Measurements from ENCODE around the gene CD151.

CD151 gene

GRCh38 chr11:829847-830294, 2.9 kb upstream of the CD151 start:
- DNase-seq, result no peak

- peak; percentile 80 for DNase-seq
These were observed 2.2 kb upstream of the CD151 start for GRCh38 chr11:830295-831117.

DNA sequence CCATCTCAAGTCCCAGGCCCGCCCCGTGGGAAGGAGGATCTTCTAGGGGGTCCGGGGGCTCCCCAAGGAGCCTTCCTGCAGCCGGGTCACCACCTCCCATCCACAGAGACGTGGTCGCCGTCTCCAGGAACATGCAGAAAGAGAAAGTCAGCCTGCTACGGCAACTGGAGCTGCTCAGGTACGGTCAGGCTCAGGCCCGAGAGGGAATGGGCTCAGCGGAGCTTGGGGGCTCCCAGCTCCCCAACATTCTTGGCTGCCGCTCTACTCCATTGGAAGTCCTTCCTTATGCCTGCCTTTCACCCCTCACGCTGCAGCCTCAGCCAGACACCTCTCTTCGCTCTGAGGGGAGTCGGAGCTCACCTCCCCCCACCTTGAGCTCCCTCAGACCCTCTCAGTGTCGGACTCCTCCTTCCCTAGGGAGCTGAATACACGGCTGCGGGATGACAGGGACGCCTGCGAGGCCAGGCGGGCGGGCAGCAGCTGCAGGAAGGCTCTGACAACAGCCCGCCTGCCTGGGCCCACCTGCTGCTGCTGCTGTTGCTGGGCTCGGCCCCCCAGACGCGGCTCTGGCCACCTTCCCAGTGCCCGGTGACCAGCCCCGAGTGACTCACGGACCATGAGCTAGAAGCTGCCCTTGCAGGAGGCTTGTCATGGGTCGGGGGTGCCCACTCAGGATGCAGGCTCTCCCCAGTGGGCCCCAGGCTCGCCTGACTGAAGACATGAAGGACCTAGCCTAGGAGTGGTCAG, 1.5 kb upstream of the CD151 start:
- DNase-seq, result peak; percentile 56

DNA sequence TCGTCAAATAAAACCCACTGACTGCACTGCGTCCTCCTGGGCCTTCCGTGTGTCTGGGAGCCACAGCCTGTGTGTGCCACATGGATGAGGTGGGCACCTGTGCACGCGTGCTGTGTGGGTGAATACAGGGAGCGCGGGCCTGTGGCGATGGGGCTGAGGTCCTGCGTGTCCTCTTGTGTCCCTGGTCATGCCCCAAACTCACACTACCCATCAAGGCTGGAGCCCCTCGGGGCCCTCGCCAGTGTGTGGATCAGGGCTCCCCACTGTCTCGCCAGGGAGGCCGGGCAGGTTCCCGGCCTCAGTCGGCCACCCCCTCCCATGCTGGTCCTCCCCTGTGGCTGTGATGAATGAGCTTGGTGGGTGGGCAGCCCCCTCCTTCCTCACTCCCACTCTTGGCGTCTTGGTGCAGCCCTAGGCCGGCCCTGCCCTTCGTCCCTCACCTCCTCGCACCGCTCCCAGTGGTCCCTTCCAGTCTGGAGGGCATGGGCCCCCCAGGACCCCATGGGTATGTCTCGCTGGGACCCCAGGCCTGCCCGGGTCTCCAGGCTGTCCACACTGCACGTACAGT, 707 bp upstream of the CD151 start:
- no peak for DNase-seq

DNA sequence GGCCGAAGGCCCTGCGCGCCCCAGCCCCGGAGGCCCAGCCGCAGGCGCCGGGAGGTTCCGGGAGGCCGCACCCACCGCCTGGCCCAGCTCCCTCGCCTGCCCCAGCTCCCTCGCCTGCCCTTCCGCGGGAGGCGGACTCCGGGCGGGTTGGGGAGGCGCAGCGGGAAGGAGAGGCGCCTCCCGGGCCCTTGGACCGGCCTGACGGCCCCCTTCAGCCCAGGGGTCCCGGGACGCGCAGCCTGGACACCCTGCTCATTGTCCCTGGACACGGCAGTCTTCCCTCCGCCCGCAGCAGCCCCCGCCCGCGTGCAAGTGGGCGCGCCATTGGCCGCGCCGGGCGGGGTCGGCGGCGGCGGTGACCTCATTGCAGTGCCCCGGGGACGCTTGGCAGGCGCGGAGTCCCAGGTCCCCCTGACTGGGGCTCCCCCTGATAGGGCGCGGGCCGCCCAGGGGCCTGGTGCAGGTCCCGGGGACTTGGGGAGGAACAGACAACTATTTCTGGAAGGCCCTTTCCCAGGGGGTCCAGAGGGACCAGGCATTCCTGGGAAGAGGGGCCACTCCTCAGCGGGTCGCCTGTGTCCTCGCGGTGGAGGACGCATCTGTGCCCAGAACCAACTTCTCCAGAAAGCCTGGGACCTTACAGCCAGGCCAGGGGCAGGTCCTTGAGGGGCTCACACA, 501 bp downstream of the CD151 start:
- DNase-seq, result peak; percentile 21

- no peak for DNase-seq
These were observed 1.1 kb downstream of the CD151 start for GRCh38 chr11:833849-834311.

GRCh38 chr11:834371-835316, 1.9 kb downstream of the CD151 start:
- DNase-seq, result no peak

DNA sequence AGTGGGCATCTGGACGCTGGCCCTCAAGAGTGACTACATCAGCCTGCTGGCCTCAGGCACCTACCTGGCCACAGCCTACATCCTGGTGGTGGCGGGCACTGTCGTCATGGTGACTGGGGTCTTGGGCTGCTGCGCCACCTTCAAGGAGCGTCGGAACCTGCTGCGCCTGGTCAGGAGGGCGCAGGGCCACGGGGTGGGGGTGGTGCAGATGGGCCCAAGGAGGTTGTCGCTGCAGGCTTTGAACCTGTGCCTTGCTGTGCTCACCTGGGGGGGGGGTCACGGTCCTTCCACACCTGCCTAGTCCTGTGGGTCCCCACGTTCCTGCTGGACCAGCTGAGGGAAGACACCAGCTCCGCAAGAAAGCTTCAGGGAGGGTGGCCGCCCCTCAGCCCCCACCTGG, 3.5 kb downstream of the CD151 start:
- no peak for DNase-seq

- DNase-seq, result no peak
These were observed 3.9 kb downstream of the CD151 start for GRCh38 chr11:836700-837099.

DNA sequence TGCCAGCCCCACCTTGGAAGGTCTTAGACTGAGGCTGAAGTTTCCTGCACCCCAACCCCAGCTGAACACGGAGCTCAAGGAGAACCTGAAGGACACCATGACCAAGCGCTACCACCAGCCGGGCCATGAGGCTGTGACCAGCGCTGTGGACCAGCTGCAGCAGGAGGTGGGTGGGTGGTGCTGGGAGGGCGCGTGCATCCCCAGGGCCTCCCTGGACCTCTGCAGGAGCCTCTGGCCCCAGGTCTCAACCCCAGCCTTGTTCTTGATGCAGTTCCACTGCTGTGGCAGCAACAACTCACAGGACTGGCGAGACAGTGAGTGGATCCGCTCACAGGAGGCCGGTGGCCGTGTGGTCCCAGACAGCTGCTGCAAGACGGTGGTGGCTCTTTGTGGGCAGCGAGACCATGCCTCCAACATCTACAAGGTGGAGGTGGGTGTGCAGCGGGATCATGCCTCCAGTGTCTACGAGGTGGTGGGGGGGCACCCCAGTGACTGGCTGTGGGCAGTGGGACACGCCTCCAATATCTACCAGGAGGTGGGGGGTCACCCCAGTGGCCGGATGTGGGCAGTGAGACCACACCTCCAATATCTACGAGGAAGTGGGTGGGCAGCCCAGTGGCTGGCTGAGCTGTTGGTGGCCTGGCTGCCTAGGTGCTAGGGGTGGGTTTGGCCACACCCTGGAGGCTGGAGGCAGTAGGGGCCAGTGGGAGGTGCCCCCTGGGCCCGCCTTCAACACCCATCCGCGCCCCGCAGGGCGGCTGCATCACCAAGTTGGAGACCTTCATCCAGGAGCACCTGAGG, 4.6 kb downstream of the CD151 start:
- DNase-seq, result no peak

- DNase-seq, result no peak
These were observed 5.2 kb downstream of the CD151 start for GRCh38 chr11:837990-838307.

DNA sequence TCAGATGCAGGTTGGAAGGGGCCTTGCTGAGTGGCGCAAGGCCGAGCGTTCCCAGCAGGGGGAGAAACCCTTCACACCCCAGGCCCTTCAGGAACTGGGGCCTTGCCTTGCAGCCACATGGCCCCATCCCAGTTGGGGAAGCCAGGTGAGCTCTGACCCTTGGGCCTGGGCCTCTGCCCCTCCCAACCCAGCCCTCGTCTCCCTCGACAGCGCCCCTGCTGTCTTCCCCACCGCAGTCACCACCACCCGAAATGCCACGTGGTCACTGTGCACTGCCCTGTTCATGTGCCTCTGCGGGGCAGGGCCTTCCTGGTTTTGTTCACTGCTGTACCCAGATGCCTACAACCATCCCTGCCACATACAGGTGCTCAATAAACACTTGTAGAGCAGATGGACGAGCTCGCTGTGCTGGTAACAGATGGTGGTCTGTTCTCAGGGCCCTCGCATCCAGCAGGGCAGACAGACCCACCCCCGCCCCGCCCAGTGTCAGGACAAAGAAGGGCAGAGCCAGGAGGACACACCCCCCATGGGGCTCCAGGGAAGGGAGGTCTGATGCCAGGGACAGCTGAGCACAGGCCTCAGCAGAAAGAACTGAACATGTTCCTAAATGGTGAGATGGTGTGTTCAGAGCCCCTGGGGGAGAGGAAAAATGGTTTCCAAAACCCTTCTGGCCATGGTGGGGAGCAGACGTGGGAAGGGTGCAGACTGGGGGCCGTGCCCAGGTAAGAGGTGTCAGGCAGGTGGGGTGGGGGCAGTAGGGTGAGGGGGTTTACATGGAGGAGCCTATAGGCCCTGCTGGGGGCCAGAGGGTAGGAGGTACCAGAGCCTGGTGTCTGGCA, 5.9 kb downstream of the CD151 start:
- no peak for DNase-seq

GRCh38 chr11:839280-839623, 6.5 kb downstream of the CD151 start:
- no peak for DNase-seq

- no peak for DNase-seq
These were observed 7.3 kb downstream of the CD151 start for GRCh38 chr11:839875-840617.

GRCh38 chr11:841981-842369, 9.2 kb downstream of the CD151 start:
- no peak for DNase-seq

DNA sequence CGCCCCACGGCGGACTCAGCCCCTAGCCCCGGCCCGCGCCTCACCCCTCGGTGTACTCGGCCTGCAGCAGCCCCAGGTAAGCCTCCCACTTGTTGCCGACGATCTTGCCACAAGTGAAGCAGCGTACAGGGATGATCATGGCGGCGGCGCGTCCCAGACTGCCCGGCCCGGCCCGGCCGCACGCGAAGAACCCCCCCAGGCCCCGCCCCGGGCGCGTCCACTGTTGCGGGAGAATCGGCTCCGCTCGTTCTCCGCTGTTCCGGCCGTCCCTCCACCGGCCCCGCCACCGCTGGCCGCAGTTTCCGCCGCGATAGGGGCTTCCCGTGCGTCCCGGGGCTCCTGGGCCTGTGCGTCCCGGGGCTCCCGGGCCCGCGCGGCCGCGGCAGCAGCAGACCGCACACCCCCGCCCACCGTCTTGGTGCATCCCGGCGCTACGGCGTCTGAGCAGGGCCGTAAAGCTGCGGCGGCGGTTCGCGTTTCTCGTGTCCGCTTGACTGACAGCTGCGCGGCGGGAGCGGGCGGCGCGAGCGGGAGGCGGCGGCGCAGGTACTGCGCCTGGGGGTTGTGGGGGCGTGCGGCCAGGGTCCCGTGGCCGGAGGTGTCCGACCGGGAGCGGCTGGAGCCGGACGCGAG, 9.7 kb downstream of the CD151 start, which contains the start of the genes POLR2L and TSPAN4:
POLR2L (minus strand) TSS at position 160 of the 633 bp plus-strand sequence; CDS start at position 139, 21 bp downstream.
TSPAN4 (plus strand) TSS at position 483 of the 633 bp plus-strand sequence. CDS start 7,453 bp downstream, outside the sequence.
- peak; percentile 82 for DNase-seq

DNA sequence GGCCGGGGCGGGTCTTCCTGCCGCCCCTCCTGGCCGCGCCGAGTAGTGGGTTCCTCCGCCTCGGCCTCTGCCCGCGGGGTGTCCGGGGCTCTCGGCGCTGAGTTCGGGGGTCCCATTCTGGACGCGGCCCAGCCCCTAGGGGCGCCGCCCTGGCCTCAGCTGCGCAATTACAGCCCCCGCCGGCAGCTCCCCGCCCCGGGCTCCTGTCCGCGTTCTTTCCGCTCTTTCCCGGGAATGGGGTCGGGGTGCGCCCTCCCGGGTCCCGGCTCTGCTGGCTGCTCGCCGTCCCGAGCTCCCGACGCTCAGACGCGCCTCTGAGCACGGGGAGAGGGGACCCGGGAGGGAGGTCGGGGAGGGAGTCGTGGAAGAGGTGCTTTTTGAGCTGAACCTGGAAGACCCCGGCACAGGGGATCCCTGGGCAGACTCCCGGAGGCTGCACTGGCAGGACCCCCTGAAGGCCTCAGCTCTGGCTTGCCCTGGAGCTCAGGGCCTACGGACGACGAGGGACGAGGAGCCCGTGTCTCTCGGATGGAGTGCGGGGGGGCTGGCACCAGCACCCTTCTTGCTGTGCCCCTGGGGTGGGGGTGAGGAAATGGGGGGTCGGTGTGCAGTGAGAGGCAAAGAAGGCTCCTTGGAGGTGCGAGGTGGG, 10.5 kb downstream of the CD151 start:
- no peak for DNase-seq

All from NCI-H1092 treated with DMSO at 0.1 percent for 48 hours (cell line).